Omental fat pad (tissue), 4 donors: Measurements from ENCODE around the gene TBX21. TPM values are rescaled to one million over a fixed set of nuclear protein-coding genes. Genes with fewer than 3 reads are reported as not detected.

Experiments
- ATAC-seq: fragments of 150-250 bp; one replicate; pipeline ENCODE4 v1.9.1; 2016; ENCODE audit warnings: mild to moderate bottlenecking, moderate library complexity; ENCODE audit not compliant: low FRiP score
- DNase-seq: peaks from one replicate; pipeline ENCODE4 v3.0.0-alpha.2; 2019; ENCODE audit warnings: low spot score
- CTCF ChIP-seq, 3 donors: fragments of 450-650 bp; IDR thresholded peaks; one replicate each; pipeline ENCODE4 v1.5.1; 2016 to 2017; ENCODE audit warnings: antibody characterized with exemption in 3 of 3, mild to moderate bottlenecking in 3 of 3, moderate library complexity in 2 of 3
- total RNA-seq, 4 donors: library from RNA; depleted of rRNA; stranded (reverse); fragments of >200 nt; gene quantifications; one replicate each; pipeline ENCODE4 v1.1.0, GENCODE V29; 2016

The TBX21 gene
- total RNA-seq, 4 donors from 2014 or later = 0.46 to 4.6 (median 2.0) TPM

GRCh38 chr17:47728214-47728877, 4.7 kb upstream of the TBX21 start:
- TF ChIP-seq CTCF (IDR thresholded peaks at IDR 0.05) = no peak
- ATAC-seq = no peak
- DNase-seq = no peak

GRCh38 chr17:47729476-47729875, 3.6 kb upstream of the TBX21 start:
- DNase-seq = no peak
- no peak for ATAC-seq

GRCh38 chr17:47730681-47731080, 2.4 kb upstream of the TBX21 start:
- TF ChIP-seq CTCF (IDR thresholded peaks at IDR 0.05) = no peak
- no peak for DNase-seq
- ATAC-seq = no peak

More at GRCh38 chr17:47729476-47729875, 3.6 kb upstream of the TBX21 start:
- no peak for TF ChIP-seq CTCF (IDR thresholded peaks at IDR 0.05)

DNA sequence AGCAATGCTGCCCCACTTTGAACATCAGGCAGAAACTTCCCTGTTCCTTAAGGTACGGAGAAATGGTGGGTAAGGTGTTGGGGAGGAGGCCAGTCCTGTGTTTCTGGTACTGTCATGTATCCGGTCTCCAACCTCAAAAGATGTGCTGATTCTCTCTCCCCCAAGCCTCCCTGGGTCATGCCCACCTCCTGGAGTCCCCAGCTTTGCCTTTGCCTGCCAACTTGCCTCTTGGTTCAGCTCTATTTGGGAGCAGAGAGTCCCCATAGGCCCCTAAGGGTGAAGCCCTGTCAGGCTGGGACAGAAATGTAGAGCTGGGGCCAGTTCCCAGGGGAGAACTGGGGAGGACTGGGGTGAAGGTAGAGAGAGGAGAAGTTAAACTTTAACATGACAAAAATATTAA, 1.6 kb upstream of the TBX21 start:
- ATAC-seq = no peak
- DNase-seq = no peak
- TF ChIP-seq CTCF (IDR thresholded peaks at IDR 0.05) = no peak

DNA sequence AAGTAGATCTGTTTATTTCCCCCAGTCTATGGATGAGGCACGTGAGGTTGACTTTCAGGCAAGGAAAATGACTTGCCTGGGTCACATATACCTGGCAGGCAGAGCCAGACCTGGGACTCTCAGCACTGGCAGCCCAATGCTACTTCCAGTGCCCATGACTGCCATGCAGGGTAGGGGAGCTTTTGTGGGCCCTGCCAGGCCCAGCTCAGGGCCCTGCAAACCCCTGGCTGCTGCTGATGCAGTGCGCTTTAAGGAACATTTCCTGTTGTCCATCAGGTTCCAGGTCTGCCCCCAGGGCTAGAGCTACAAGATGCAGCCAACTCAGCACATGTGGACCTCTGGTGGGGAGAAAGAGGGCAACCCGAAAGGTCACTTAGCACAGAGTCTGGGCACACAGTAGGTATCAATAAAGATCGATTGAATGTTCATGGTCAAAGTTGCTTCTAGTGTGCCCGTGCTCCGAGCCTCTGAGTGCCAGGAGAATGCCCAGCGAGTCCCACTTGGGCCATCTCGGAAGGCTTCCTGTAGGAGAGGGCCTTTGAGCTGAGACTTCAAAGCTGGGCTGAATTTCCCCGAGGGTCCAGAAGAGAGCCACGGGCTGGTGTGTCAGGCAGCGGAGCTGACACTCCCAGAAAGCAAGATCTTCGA, 513 bp upstream of the TBX21 start:
- no peak for DNase-seq
- ATAC-seq = no peak

GRCh38 chr17:47733674-47734410, 806 bp downstream of the TBX21 start:
- DNase-seq (peak; percentile 17), ATAC-seq (no peak)
- no peak for TF ChIP-seq CTCF (IDR thresholded peaks at IDR 0.05)

More for the DNA sequence above, 513 bp upstream of the TBX21 start:
- TF ChIP-seq CTCF (IDR thresholded peaks at IDR 0.05) = no peak
